ENCODE results near the gene CHCHD6. TPM values are rescaled to one million over a fixed set of nuclear protein-coding genes. Genes with fewer than 3 reads are reported as not detected.

The CHCHD6 gene
- total RNA-seq, 2 donors from 2014 or later, result 7.8 to 7.9 TPM

- ATAC-seq (peak in 1 of 2 donors; percentile 3), DNase-seq (no peak)
- intact Hi-C loops (cut with DNase I), result no loop called here
These were observed 292.9 kb downstream of the CHCHD6 start for GRCh38 chr3:126996905-126997304.

GRCh38 chr3:126997455-126998038 lies 293.5 kb downstream of the CHCHD6 start:
- intact Hi-C loops (cut with DNase I), result no loop called here
- ATAC-seq (no peak), DNase-seq (no peak)

- ATAC-seq (no peak), DNase-seq (no peak)
- intact Hi-C loops (cut with DNase I), result no loop called here
These were observed 294.3 kb downstream of the CHCHD6 start for GRCh38 chr3:126998320-126998719.

DNA sequence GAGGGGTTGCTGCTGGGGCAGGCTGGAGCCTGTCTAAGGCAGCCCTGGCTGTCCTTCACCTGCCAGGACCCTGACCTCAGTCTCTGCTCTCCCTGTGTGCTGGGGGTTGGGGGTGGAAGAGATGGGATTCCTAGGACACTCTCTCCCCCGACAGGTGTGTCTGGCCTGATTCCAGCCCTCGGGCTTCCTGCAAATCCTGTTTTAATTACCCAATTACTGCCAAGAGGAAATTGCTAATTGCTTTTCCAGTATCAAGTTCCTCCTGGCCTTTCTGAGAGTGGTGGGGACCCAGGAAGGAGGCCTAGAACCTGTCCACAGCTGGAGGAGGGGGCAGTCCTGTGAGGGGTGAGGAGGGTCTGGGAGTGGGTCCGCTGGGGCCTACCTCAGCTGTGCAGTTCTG lies 294.7 kb downstream of the CHCHD6 start:
- no peak for ATAC-seq
- intact Hi-C loops (cut with DNase I), result no loop called here
- no peak for DNase-seq

DNA sequence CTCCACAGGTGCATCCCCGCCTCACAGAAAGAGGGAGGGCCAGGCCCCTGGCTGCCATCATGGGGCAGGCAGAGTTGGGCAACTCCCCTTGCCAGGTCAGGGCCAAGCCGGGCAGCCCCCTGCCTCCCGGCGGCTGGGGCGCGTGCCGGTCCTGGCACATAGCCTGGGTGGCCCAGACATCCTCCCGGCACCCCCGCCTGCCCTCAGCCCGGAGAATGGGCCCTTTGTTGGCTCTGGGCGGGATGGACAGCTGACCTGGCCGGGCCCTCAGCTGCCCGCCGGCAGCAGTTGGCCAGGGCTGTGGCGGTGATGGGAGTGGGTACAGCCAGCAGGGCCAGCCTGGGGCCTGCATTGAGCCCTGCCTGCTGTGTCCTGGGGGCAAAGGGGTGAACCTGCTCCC lies 295.3 kb downstream of the CHCHD6 start:
- intact Hi-C loops (cut with DNase I), result no loop called here
- no peak for ATAC-seq

GRCh38 chr3:127000119-127000518 lies 296.1 kb downstream of the CHCHD6 start:
- no peak for DNase-seq
- intact Hi-C loops (cut with DNase I), result no loop called here
- ATAC-seq, result no peak

More for the DNA sequence above, 295.3 kb downstream of the CHCHD6 start:
- DNase-seq, result no peak

DNA sequence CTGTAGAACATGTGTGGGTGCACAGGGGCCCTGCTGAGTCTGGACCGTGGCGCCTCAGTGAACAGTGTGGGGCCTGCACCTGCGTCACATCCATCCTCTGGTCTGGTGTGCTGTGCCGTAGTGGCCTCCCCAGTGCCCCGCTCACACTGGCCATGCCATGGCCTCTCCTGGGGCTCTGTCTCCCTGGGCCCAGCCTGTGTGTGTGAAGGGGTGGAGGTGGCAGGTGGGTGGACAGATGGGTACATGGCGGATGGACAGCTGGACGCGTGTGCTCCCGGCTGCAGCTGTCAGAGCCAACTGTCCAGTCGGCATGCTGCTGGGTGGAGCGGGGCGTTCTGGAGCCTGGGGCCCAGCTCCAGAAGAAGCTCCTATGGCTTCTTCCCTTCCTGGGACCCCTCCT lies 296.7 kb downstream of the CHCHD6 start:
- no peak for DNase-seq
- intact Hi-C loops (cut with DNase I), result no loop called here
- no peak for ATAC-seq

DNA sequence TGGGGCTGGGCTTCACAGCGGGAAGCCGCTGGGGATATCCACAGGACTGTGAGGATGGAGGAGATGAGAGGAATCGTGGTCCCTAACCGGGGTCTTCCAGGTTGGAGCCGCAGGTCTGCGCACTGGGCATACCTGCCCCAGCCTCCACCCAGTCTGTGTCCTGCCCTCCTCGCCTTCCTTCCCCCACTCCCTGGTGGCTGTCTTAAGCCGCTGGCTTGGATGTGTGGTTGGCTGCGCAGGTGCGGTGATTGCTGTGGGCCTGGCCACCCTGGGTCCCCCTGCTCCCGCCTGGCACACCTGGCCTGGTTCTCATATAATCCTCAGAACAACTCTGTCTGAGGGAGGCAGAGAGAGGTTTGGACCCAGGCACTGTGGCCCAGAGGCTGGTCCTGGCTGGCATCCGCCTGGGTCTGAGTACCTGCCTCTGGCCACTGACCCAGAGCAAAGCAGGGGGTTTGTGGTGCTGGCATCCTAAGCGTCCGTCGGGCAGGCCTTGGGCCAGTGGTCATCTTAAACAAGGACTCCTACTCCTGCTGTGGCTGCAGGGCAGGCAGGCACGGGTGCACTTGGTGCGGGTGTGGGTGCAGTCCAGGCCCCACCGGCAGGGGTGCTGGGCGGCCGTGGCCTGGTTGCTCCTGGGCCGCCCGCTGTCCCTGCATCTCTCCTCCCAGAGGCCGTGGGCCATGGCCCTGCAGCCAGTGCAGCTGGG lies 297.6 kb downstream of the CHCHD6 start:
- intact Hi-C loops (cut with DNase I), result no loop called here
- DNase-seq, result no peak
- ATAC-seq, result no peak

DNA sequence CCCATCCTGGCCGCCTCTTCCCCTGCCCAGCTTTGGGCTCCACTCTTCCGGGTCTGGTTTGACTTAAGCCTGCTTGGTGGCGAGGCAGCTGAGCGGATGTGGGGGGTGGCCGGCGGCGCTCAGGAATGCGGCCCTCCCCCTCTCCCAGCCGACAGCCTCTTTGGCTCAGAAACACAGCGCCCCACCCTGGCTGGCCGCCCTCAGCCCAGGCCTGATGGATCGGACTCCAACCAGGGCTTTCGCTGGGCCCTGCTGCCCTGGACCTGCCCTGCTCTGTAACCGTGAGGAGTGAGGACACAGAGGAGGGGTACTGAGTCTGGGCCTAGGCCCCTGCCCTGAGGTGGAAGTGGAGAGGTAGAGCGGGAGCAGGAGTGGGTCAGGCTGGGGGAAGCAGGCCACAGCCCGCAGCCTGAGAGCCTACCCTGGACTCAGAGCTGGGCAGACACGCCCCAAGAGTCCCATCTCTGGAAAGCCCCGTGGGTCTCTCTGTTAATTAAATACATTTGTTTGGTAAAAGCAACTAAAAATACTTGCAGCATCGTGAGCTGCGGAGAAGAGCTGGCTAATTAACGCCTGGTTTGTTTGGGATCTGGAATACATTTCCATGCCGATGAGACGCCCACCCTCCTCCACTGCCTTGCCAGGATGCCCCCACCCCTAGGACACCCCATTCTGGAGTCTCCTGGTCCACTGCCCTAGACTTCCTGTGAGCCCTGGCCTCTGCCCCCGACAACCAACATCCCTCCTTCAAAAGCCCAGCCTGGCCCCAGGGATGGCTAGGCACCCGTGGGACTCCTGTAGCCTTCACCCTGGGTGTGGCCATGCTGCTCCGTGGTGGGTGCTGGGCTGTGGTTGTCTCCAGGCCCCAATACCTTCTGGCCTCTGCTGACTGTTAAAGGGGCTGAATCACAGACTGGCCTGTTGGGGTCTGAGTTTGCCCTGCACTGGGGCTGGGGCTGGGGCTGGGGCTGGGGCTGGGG lies 298.4 kb downstream of the CHCHD6 start:
- peak; percentile 91 to 92 for ATAC-seq
- intact Hi-C loops (cut with DNase I), result no loop called here
- peak; percentile 91 for DNase-seq

DNA sequence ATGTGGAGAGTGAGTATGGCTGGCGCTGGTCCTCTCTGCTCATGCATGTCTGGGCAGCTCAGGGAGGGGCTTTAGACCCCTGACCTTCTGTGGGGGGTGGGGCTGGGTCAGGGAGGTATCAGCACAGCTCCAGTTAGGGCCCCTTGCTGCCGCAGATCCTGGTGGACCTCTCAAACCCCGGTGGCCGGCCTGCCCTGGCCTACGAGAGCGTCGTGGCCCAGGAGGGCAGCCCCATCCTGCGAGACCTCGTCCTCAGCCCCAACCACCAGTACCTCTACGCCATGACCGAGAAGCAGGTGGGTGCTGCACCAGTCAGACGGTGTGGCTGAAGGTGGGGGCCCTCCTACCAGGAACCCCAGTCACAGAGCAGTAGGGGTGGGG lies 299.1 kb downstream of the CHCHD6 start:
- DNase-seq (no peak), ATAC-seq (no peak)
- intact Hi-C loops (cut with DNase I), result no loop called here

- intact Hi-C loops (cut with DNase I), result no loop called here
- no peak for ATAC-seq
- DNase-seq, result no peak
These were observed 299.7 kb downstream of the CHCHD6 start for GRCh38 chr3:127003601-127004280.

DNA sequence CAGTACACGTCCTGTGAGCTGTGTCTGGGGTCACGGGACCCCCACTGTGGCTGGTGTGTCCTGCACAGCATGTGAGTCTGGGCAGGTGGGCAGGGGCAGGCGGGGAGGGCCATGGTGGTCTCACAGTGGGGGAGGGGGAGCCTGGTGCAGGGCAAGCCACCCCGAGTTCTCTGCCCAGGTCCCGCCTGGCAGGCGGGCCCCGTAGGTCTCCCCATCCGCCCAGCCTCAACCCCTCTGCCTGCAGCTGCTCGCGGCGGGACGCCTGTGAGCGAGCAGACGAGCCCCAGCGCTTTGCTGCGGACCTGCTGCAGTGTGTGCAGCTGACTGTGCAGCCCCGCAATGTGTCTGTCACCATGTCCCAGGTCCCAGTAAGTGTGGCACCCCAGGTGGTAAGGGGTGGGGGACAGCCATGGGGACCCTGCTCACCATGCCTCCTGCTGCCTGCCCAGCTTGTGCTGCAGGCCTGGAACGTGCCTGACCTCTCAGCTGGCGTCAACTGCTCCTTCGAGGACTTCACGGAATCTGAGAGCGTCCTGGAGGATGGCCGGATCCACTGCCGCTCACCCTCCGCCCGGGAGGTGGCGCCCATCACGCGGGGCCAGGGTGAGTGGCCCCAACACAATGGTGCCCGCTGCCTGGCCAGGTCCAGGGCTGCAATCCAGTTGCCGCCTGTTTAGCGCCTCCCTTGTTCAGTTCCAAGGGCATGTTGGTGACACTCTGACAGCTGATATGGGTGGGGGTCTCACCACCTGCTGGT lies 300.8 kb downstream of the CHCHD6 start:
- ATAC-seq, result no peak
- no peak for DNase-seq
- intact Hi-C loops (cut with DNase I), result no loop called here

GRCh38 chr3:127005864-127006500 lies 301.9 kb downstream of the CHCHD6 start:
- DNase-seq, result no peak
- ATAC-seq, result no peak
- intact Hi-C loops (cut with DNase I), result no loop called here

- DNase-seq (no peak), ATAC-seq (no peak)
- intact Hi-C loops (cut with DNase I), result no loop called here
These were observed 302.9 kb downstream of the CHCHD6 start for GRCh38 chr3:127006781-127007436.

GRCh38 chr3:127008236-127008635 lies 304.2 kb downstream of the CHCHD6 start:
- intact Hi-C loops (cut with DNase I), result no loop called here
- no peak for ATAC-seq
- no peak for DNase-seq

GRCh38 chr3:127009531-127009930 lies 305.5 kb downstream of the CHCHD6 start:
- ATAC-seq, result no peak
- no peak for DNase-seq
- intact Hi-C loops (cut with DNase I), result no loop called here

All from left cardiac atrium (tissue), 4 donors.